Stimulated activated CD8-positive, alpha-beta memory T cell treated with anti-CD3 and anti-CD28 coated beads, Interleukin-15, amount 100 ng/mL, for 48 hours (primary cell): ENCODE results near the gene SDS.
"Not testable (repeated sequence)": the region's sequence is repeated elsewhere in the genome, so short reads cannot be mapped to it uniquely, and the experiment has no call there.

Source experiments
- DNase-seq, 2 donors: peaks; one replicate each; pipeline ENCODE4 v3.0.0-alpha.2; 2020; ENCODE audit warnings: low read depth in 2 of 2

The SDS gene

GRCh38 chr12:113374823-113375428 is 28.8 kb downstream of the SDS start:
- DNase-seq: no peak

- DNase-seq: no peak
Observed at GRCh38 chr12:113373969-113374368, 29.7 kb downstream of the SDS start.

GRCh38 chr12:113373440-113373839 is 30.2 kb downstream of the SDS start:
- no peak for DNase-seq

- no peak for DNase-seq
Observed at GRCh38 chr12:113372371-113372770, 31.3 kb downstream of the SDS start.

DNA sequence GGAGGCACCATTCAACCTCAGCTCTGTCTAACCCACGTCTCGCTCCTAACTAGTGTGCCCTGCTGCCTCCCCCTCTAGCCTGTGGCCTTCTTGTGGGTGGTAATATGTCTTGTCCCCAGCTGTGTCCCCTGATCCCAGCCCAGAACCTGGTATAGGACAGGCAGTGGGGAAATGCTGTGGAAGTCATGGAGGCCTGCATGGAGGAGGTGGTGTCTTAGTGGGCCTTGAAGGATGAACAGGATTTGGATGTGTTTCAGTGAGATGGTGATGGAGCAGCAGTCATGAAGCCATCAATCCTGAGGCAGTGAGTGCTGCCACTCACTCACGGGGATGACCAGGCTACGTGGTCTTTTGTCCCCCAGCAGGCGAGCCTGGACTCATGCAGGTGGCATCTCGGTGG is 31.9 kb downstream of the SDS start:
- DNase-seq: no peak

DNA sequence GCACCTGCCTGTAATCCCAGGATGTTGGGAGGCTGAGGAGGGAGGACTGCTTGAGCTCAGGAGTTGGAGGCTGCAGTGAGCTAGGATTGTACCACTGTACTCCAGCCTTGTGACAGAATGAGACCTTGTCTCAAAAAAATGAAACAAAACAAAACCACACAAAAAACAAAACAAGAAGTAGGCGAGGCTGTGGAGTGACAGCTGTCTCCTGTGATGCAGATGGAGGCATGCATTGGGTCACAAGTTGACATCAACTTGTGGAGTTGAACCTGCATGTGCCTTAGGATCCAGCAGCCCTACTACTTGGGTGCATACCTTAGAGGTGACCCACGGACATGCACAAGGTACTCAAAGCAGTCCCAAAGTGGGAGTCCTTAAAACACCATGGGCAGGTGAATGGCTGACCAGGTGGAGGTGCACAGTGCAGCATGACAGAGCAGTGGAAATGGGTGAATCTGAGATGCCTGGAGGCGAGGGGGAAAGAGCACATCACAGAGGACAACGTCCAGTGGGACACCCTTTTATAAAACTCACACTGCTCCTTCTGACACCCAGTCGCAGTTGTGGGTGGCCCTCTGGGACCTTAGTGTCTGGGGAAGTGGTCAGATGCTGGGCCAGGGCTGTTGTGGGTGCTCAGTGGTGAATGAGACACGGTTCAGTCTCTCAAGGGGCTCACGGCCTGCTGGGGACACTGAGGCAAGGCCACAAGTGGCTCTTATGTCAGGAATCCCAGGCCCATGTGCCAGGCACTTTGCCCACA is 32.6 kb downstream of the SDS start:
- no peak for DNase-seq

GRCh38 chr12:113369391-113369985 is 34.2 kb downstream of the SDS start:
- no peak for DNase-seq

- no peak for DNase-seq
Observed at GRCh38 chr12:113368331-113368730, 35.4 kb downstream of the SDS start.

DNA sequence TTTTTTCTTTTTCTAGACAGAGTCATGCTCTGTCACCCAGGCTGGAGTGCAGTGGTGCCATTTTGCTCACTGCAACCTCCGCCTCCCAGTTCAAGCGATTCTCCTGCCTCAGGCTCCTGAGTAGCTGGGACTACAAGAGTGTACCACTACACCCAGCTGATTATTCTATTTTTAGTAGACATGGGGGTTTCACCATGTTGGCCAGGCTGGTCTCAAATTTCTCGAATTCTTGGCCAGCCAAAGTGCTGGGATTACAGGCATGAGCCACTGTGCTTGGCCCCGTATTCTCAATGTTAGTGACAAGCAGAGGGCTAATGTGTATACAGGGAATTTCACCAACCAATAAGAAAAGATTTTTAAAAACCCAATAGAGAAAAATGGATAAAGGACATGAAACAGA is 36.9 kb downstream of the SDS start:
- no peak for DNase-seq

- DNase-seq: no peak
Observed at GRCh38 chr12:113365639-113366395, 37.9 kb downstream of the SDS start.

DNA sequence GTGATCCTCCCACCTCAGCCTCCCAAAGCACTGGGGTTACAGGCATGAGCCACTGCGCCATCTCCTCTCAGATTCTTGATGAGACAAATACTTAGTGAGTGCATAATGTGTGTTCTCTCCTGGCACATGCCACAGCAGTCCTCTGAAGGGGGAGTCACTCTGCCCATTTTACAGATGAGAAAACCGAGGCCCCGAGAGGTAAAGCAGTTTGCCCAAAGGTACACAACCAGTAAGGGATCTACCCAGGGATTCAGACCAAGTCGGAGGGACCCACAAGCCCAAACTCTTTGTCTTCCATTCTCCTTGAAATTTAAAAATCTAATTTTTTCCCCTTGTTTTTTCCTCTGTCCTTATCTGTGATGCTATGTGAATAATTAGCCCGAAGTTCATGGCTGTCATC is 39.0 kb downstream of the SDS start:
- no peak for DNase-seq

- DNase-seq: no peak
Observed at GRCh38 chr12:113361574-113362370, 41.9 kb downstream of the SDS start.

GRCh38 chr12:113359939-113360748 is 43.5 kb downstream of the SDS start:
- no peak for DNase-seq

DNA sequence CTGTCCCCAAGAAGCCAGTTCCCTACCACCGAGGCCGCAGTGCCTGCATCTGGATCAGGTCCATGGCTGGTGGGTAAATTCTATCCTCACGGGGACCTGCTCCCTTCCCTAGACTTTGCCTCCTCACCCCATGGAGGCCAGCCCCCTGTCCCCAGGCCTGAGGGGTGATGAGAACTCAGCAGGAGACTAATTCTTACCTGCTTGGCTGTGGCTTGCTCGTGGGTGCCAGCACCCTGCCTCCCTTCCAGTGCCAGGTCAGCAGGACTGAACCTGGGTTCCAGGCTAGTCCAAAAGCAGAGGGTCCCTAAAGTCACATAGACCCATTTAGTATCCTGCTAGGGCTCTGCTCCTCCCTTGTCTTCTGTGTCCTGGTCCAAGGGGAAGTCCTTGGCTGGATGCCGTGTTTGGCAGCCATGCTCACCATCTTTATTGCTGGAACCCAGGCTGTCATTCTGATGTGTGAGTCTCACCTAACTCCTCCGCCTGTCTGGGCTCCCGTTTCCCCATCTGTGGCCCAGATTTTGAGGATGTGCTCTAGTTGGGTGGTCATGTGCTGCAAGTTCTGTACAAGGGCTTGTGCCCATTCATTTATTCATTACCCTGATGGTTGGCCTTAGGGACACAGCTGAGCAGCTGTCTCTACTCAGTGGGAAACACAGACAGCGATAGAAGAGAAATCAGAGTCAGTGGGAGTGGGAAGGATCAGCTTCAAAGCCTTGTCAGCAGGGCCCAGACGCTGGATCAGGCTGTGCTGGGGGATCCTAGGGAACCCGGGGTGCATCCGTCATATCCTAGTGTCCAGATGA is 44.4 kb downstream of the SDS start:
- DNase-seq: no peak

DNA sequence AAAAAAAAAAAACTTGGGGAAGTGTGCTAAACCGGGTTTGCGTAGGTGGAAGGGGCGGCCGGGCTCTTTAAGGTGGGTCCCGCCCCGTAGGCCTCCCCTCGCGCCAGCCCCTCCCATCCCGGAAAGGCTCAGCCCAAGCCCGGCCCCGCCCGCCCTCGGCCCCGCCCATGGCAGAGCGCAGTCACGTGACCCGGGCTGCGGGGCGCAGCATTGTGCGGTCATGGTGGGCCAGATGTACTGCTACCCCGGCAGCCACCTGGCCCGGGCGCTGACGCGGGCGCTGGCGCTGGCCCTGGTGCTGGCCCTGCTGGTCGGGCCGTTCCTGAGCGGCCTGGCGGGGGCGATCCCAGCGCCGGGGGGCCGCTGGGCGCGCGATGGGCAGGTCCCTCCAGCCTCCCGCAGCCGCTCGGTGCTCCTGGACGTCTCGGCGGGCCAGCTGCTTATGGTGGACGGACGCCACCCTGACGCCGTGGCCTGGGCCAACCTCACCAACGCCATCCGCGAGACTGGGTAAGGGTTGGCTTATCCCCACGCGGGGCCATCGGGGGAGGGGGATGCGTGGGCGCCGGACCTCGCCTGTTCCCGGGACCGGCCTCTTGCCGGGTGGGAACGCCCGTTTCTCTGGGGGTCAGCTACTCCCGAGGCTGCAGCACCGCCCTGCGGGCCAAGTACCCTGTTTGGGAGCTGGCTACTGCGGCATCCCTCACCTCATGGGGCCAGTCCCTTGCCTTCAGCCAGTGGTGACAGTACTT is 45.1 kb downstream of the SDS start, which contains the start of gene PLBD2:
Gene PLBD2 (plus strand): TSS at position 207 of the 752 bp plus-strand sequence. CDS start 14 bp downstream, at position 221.
- DNase-seq: peak; percentile 89 to 90

- not testable (repeated sequence) for DNase-seq
Observed at GRCh38 chr12:113354192-113354591, 49.5 kb downstream of the SDS start.

DNA sequence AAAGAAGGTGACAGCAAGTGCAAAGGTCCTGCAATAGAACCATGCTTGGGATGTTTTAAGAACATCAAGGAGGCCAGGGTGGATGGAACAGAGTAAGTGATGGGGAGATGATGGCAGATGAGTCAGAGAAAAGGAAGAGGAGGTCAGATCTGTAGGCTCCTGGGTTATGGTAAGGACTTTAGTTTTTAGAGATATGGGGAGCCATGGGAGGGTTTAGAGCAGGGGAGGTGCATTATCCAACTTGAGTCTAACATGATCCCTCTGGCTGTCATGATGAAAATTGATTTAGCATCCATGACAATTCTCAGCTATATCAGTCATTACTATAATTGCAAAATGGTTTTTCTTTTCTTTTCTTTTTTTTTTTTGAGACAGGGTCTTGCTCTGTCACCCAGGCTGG is 52.6 kb downstream of the SDS start:
- DNase-seq: no peak

DNA sequence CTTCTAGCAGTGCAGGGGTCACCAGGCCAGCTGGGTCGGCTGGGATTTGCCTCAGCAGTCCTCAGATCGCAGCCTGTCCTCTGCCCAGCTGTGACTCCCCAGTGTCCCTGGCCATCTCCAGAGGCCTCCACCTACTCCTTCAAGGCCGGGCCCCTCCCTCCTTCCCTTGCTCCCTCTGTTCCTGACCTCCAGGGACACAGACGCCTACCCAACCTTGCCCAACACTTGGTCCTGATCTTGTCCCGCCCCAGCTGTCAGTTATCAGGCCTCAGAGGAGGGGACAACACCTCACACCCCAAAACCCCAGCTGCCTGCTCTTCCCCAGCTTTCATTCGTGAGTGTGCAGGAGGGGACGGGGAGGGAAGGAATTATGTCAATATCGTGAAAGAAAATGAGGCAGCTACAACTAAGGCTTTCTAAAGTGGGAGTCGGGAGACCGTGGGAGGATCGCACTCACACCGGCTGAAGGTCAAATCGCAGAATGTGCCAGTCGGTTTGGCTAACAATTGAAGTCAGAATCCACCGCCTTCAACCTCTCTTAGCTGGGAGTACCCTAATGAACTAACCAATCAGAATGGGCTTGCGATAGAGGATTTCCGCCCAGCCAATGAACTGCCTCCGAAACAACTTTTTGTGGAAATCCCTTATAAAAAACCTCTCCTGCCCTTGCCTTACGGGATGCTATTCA is 54.7 kb downstream of the SDS start:
- no peak for DNase-seq
